AG04449 (cell line): ENCODE results near the gene ARRDC4.
A peak's percentile ranks its signal among the peaks of the same experiment; 100 is the strongest.

Experiments used
- CTCF ChIA-PET: fragments of 350-600 bp; formaldehyde crosslinking; extraction: SDS; loops from one replicate; lab custom pipeline; 2021; ENCODE audit warnings: antibody characterized with exemption; lab: Yijun Ruan, JAX
- POLR2A ChIA-PET: fragments of 400-600, 350-600 bp; formaldehyde crosslinking; extraction: SDS; loops from one replicate; lab custom pipeline; 2020; ENCODE audit warnings: antibody characterized with exemption, inconsistent platforms; lab: Yijun Ruan, JAX
- DNase-seq: peaks from one replicate; pipeline ENCODE4 v3.0.0-alpha.2; 2010; ENCODE audit warnings: low read depth, low spot score
- H3K4me3 ChIP-seq: 2 replicates; pipeline ENCODE4 v1.5.1; 2011; ENCODE audit warnings: low read depth, mild to moderate bottlenecking, control low read depth, low read length
- CTCF ChIP-seq: IDR thresholded peaks from one replicate; pipeline ENCODE4 v1.5.1; 2011; ENCODE audit warnings: mild to moderate bottlenecking, moderate library complexity, low read length, control low read depth, inconsistent platforms; ENCODE audit not compliant: insufficient read depth; ENCODE audit errors: missing control alignments

Gene ARRDC4

GRCh38 chr15:97968380-97968779 is 7.9 kb downstream of the ARRDC4 start:
- DNase-seq: peak; percentile 84
- no peak for TF ChIP-seq CTCF
- ChIA-PET CTCF (interaction anchor here (1.3 kb wide), 1 partner anchor 459 kb away, joined by 3 read pairs; no protein-coding TSS in a partner anchor), POLR2A (no interaction called here)
- no peak overlapping the region for H3K4me3 ChIP-seq

GRCh38 chr15:97972366-97972765 is 11.9 kb downstream of the ARRDC4 start:
- DNase-seq: no peak
- no peak for TF ChIP-seq CTCF
- ChIA-PET CTCF (no interaction called here), POLR2A (no interaction called here)
- H3K4me3 ChIP-seq: no peak overlapping the region

GRCh38 chr15:97976129-97976528 is 15.6 kb downstream of the ARRDC4 start:
- ChIA-PET POLR2A (no interaction called here), CTCF (no interaction called here)
- no peak for TF ChIP-seq CTCF
- H3K4me3 ChIP-seq: no peak overlapping the region
- DNase-seq: no peak

GRCh38 chr15:97976766-97977503 is 16.4 kb downstream of the ARRDC4 start:
- ChIA-PET CTCF (no interaction called here), POLR2A (no interaction called here)
- no peak for TF ChIP-seq CTCF
- no peak for DNase-seq
- H3K4me3 ChIP-seq: no peak overlapping the region

- DNase-seq: no peak
- POLR2A ChIA-PET: no interaction called here
- H3K4me3 ChIP-seq: no peak overlapping the region
- CTCF ChIA-PET: no interaction called here
- no peak for TF ChIP-seq CTCF
Measured at GRCh38 chr15:97977734-97978133, 17.2 kb downstream of the ARRDC4 start.

GRCh38 chr15:97978401-97979139 is 18.1 kb downstream of the ARRDC4 start:
- CTCF ChIA-PET: no interaction called here
- H3K4me3 ChIP-seq: no peak overlapping the region
- no peak for DNase-seq
- POLR2A ChIA-PET: no interaction called here
- no peak for TF ChIP-seq CTCF
